ENCODE data around the gene SPATA45.

GRCh38 chr1:212856755-212857154, 9.3 kb upstream of the SPATA45 start:
- TF ChIP-seq, protein P1, sequence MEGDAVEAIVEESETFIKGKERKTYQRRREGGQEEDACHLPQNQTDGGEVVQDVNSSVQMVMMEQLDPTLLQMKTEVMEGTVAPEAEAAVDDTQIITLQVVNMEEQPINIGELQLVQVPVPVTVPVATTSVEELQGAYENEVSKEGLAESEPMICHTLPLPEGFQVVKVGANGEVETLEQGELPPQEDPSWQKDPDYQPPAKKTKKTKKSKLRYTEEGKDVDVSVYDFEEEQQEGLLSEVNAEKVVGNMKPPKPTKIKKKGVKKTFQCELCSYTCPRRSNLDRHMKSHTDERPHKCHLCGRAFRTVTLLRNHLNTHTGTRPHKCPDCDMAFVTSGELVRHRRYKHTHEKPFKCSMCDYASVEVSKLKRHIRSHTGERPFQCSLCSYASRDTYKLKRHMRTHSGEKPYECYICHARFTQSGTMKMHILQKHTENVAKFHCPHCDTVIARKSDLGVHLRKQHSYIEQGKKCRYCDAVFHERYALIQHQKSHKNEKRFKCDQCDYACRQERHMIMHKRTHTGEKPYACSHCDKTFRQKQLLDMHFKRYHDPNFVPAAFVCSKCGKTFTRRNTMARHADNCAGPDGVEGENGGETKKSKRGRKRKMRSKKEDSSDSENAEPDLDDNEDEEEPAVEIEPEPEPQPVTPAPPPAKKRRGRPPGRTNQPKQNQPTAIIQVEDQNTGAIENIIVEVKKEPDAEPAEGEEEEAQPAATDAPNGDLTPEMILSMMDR (conservative IDR thresholded peaks at IDR 0.05 in 1 of 2, IDR thresholded peaks at IDR 0.05 in 1 of 2; ENCODE audit: low read depth in 1 of 2, low read length in 2 of 2): no peak
- TF ChIP-seq EZH2 (IDR thresholded peaks at IDR 0.05; ENCODE audit: low read length, missing control alignments): no peak
